Fibroblast of lung (primary cell): ENCODE data around the gene SRRM3. TPM values are rescaled to one million over a fixed set of nuclear protein-coding genes. Genes with fewer than 3 reads are reported as not detected.
"Not testable (repeated sequence)": the region's sequence is repeated elsewhere in the genome, so short reads cannot be mapped to it uniquely, and the experiment has no call there.

Experiments
- DNase-seq, 2 donors: peaks; one replicate each; pipeline versions ENCODE4 v3.0.0 to v3.0.0-alpha.2; 2010; ENCODE audit warnings: low read depth in 2 of 2
- H2AFZ ChIP-seq: 2 replicates; pipeline ENCODE4 v1.5.1; 2012; ENCODE audit warnings: low read length, control low read depth, inconsistent platforms
- H3K27ac ChIP-seq: 2 replicates; pipeline ENCODE4 v1.5.1; 2011; ENCODE audit warnings: low read length, control low read depth; ENCODE audit not compliant: insufficient read depth
- H3K27me3 ChIP-seq: 2 replicates; pipeline ENCODE4 v1.5.1; 2011; ENCODE audit warnings: mild to moderate bottlenecking, low read length; ENCODE audit not compliant: control insufficient read depth, insufficient read depth
- H3K36me3 ChIP-seq: 2 replicates; pipeline ENCODE4 v1.5.1; 2011; ENCODE audit warnings: low read length; ENCODE audit not compliant: control insufficient read depth, insufficient read depth
- H3K4me1 ChIP-seq: 2 replicates; pipeline ENCODE4 v1.5.1; 2011; ENCODE audit warnings: low read length; ENCODE audit not compliant: control insufficient read depth, insufficient read depth; ENCODE audit errors: extremely low read depth
- H3K4me2 ChIP-seq: 2 replicates; pipeline ENCODE4 v1.5.1; 2011; ENCODE audit warnings: low read length, control low read depth; ENCODE audit not compliant: insufficient read depth; ENCODE audit errors: extremely low read depth
- H3K4me3 ChIP-seq, 4 experiments: fragments of 200-600 bp in 1 of 4; sonication (generic) in 1 of 4; replicated peaks in 1 of 4; 2 replicates each; pipeline ENCODE4 v1.5.1; 2011 to 2016; ENCODE audit warnings: low read length in 4 of 4, low read depth in 3 of 4, mild to moderate bottlenecking in 3 of 4, control low read depth in 2 of 4, inconsistent platforms in 1 of 4, mixed read lengths in 1 of 4; ENCODE audit not compliant: insufficient read depth in 1 of 4; ENCODE audit errors: control extremely low read depth in 1 of 4
- H3K79me2 ChIP-seq: 2 replicates; pipeline ENCODE4 v1.5.1; 2012; ENCODE audit warnings: mild to moderate bottlenecking, low read length, inconsistent platforms; ENCODE audit not compliant: control insufficient read depth, insufficient read depth
- H3K9ac ChIP-seq: 2 replicates; pipeline ENCODE4 v1.5.1; 2011; ENCODE audit warnings: mild to moderate bottlenecking, low read length, control low read depth; ENCODE audit not compliant: insufficient read depth
- H3K9me3 ChIP-seq: 2 replicates; pipeline ENCODE4 v1.5.1; 2012; ENCODE audit warnings: low read depth, low read length; ENCODE audit not compliant: control insufficient read depth, insufficient read depth
- H4K20me1 ChIP-seq: 2 replicates; pipeline ENCODE4 v1.5.1; 2011; ENCODE audit warnings: low read length; ENCODE audit not compliant: control insufficient read depth, insufficient read depth; ENCODE audit errors: extremely low read depth
- EZH2 ChIP-seq: IDR thresholded peaks from 2 replicates; pipeline ENCODE4 v1.5.1; 2012; ENCODE audit warnings: low read length, control low read depth, mild to moderate bottlenecking; ENCODE audit errors: missing control alignments
- polyA plus RNA-seq, 2 donors: library from polyadenylated mRNA; depleted of rRNA in 1 of 2; stranded (reverse) in 1 of 2; unstranded in 1 of 2; fragments of >200 nt; gene quantifications; 2 replicates each; pipeline ENCODE4 v1.2.1, GENCODE V29; 2011 to 2012; ENCODE audit warnings: missing spikeins in 1 of 2
- total RNA-seq: library from RNA; depleted of rRNA; stranded (reverse); fragments of >200 nt; gene quantifications from 2 replicates; pipeline ENCODE4 v1.2.1, GENCODE V29; 2014
- TF ChIP-seq, protein P1 (sequence below), 2 donors: IDR thresholded peaks in 1 of 2; conservative IDR thresholded peaks in 1 of 2; 1 replicate in 1 of 2; 2 replicates in 1 of 2; pipeline ENCODE4 v1.5.1; 2011 to 2012; ENCODE audit warnings: low read length in 2 of 2, control low read depth in 1 of 2, inconsistent platforms in 1 of 2, low read depth in 1 of 2, mild to moderate bottlenecking in 1 of 2

SRRM3 gene
- total and polyA plus RNA-seq, 2 donors (not counting 1 experiment from before 2014, with no cell fraction given): 0.40 to 1.7 TPM

GRCh38 chr7:76310102-76310957 is 108.6 kb downstream of the SRRM3 start:
- H3K4me1 ChIP-seq: peaks cover 2% of the 10 kb centered on the region
- no peaks in the 10 kb centered on the region for H3K36me3 ChIP-seq
- TF ChIP-seq EZH2: no peak
- TF ChIP-seq, protein P1, sequence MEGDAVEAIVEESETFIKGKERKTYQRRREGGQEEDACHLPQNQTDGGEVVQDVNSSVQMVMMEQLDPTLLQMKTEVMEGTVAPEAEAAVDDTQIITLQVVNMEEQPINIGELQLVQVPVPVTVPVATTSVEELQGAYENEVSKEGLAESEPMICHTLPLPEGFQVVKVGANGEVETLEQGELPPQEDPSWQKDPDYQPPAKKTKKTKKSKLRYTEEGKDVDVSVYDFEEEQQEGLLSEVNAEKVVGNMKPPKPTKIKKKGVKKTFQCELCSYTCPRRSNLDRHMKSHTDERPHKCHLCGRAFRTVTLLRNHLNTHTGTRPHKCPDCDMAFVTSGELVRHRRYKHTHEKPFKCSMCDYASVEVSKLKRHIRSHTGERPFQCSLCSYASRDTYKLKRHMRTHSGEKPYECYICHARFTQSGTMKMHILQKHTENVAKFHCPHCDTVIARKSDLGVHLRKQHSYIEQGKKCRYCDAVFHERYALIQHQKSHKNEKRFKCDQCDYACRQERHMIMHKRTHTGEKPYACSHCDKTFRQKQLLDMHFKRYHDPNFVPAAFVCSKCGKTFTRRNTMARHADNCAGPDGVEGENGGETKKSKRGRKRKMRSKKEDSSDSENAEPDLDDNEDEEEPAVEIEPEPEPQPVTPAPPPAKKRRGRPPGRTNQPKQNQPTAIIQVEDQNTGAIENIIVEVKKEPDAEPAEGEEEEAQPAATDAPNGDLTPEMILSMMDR (conservative IDR thresholded peaks at IDR 0.05 in 1 of 2, IDR thresholded peaks at IDR 0.05 in 1 of 2; ENCODE audit: low read depth in 1 of 2, low read length in 2 of 2): no peak
- no peaks in the 10 kb centered on the region for H3K27me3 ChIP-seq
- H3K79me2 ChIP-seq: no peaks in the 10 kb centered on the region
- no peak overlapping the region for H2AFZ ChIP-seq
- H3K4me2 ChIP-seq: no peak overlapping the region
- no peaks in the 10 kb centered on the region for H3K9me3 ChIP-seq
- no peak for DNase-seq
- no peaks in the 10 kb centered on the region for H4K20me1 ChIP-seq
- no peak overlapping the region for H3K9ac ChIP-seq
- H3K27ac ChIP-seq: no peak overlapping the region
- H3K4me3 ChIP-seq: no peak overlapping the region

DNA sequence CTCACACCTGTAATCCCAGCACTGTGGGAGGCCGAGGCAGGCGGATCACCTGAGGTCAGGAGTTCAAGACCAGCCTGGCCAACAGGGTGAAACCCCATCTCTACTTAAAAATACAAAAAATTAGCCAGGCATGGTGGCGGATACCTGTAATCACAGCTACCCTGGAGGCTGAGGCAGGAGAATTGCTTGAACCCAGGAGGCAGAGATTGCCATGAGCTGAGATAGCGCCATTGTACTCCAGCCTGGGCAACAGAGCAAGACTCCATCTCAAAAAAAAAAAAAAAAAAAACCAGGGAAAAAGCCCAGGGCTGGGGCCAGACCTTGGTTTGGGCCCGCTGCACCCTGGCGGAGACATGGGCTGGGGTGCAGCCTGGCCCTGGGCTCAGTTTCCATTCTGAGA is 110.1 kb downstream of the SRRM3 start:
- H3K9ac ChIP-seq, H2AFZ ChIP-seq, H3K27me3 ChIP-seq, H3K79me2 ChIP-seq, H3K4me2 ChIP-seq, DNase-seq, H4K20me1 ChIP-seq, H3K4me1 ChIP-seq, H3K4me3 ChIP-seq, H3K36me3 ChIP-seq, H3K9me3 ChIP-seq, H3K27ac ChIP-seq: not testable (repeated sequence)

- Histone ChIP-seq H3K27ac (no peak overlapping the region), H3K27me3 (no peaks in the 10 kb centered on the region), H3K4me1 (peaks cover 11% of the 10 kb centered on the region), H3K4me3 (no peak overlapping the region), H3K4me2 (peak overlapping the region; percentile 23), H4K20me1 (no peaks in the 10 kb centered on the region), H3K79me2 (no peaks in the 10 kb centered on the region), H2AFZ (peak overlapping the region; percentile 34), H3K9ac (no peak overlapping the region), H3K9me3 (no peaks in the 10 kb centered on the region), H3K36me3 (no peaks in the 10 kb centered on the region)
- DNase-seq: peak; percentile 84 to 91
- TF ChIP-seq, protein P1 (conservative IDR thresholded peaks at IDR 0.05 in 1 of 2, IDR thresholded peaks at IDR 0.05 in 1 of 2; ENCODE audit: low read depth in 1 of 2, low read length in 2 of 2): peak; percentile 100
- TF ChIP-seq EZH2: no peak
Measured at GRCh38 chr7:76314042-76314721, 112.5 kb downstream of the SRRM3 start.

GRCh38 chr7:76314740-76315139 is 113.0 kb downstream of the SRRM3 start:
- not testable (repeated sequence) for H3K4me3 ChIP-seq, H4K20me1 ChIP-seq, DNase-seq, H3K27me3 ChIP-seq, H3K4me2 ChIP-seq, H3K79me2 ChIP-seq, H3K9ac ChIP-seq, H2AFZ ChIP-seq, H3K27ac ChIP-seq, H3K9me3 ChIP-seq, H3K36me3 ChIP-seq
- H3K4me1 ChIP-seq: peaks cover 14% of the 10 kb centered on the region
